T-helper 1 cell (primary cell): ENCODE measurements around the gene NEDD8.
"Not testable (repeated sequence)": the region's sequence is repeated elsewhere in the genome, so short reads cannot be mapped to it uniquely, and the experiment has no call there.

Experiments
- DNase-seq, 5 donors: peaks; one replicate each; pipeline ENCODE4 v3.0.0-alpha.2; 2012 to 2020

Gene NEDD8

GRCh38 chr14:24246765-24247212, 14.6 kb upstream of the NEDD8 start:
- DNase-seq, result peak in 1 of 5 donors; percentile 81

- not testable (repeated sequence) for DNase-seq
Observed at GRCh38 chr14:24245350-24245749, 13.2 kb upstream of the NEDD8 start.

- DNase-seq, result peak in 1 of 5 donors; percentile 15
Observed at GRCh38 chr14:24243336-24243836, 11.2 kb upstream of the NEDD8 start.

GRCh38 chr14:24241829-24242443, 9.8 kb upstream of the NEDD8 start:
- peak; percentile 90 to 96 (median 93) for DNase-seq

GRCh38 chr14:24240110-24240918, 8.1 kb upstream of the NEDD8 start:
- DNase-seq, result no peak

GRCh38 chr14:24238527-24239037, 6.4 kb upstream of the NEDD8 start:
- no peak for DNase-seq

GRCh38 chr14:24238123-24238522, 6.0 kb upstream of the NEDD8 start:
- DNase-seq, result no peak

- no peak for DNase-seq
Observed at GRCh38 chr14:24237463-24237955, 5.3 kb upstream of the NEDD8 start.

GRCh38 chr14:24236689-24237462, 4.7 kb upstream of the NEDD8 start:
- no peak for DNase-seq

GRCh38 chr14:24235804-24236688, 3.9 kb upstream of the NEDD8 start:
- DNase-seq, result no peak

- DNase-seq, result no peak
Observed at GRCh38 chr14:24234095-24235005, 2.2 kb upstream of the NEDD8 start.

GRCh38 chr14:24233538-24233866, 1.3 kb upstream of the NEDD8 start:
- DNase-seq, result no peak

- no peak for DNase-seq
Observed at GRCh38 chr14:24232645-24233537, 724 bp upstream of the NEDD8 start, which contains the start of gene GMPR2. GMPR2 (plus strand) TSS chr14:24232929; CDS start chr14:24233254, 325 bp downstream.

- no peak for DNase-seq
Observed at GRCh38 chr14:24231263-24232120, 675 bp downstream of the NEDD8 start.

GRCh38 chr14:24228902-24229301, 3.3 kb downstream of the NEDD8 start:
- DNase-seq, result no peak

GRCh38 chr14:24226473-24226872, 5.7 kb downstream of the NEDD8 start:
- no peak for DNase-seq

- no peak for DNase-seq
Observed at GRCh38 chr14:24224618-24225071, 7.5 kb downstream of the NEDD8 start.

- DNase-seq, result not testable (repeated sequence)
Observed at GRCh38 chr14:24222987-24223386, 9.2 kb downstream of the NEDD8 start.
